ENCODE results near the gene FAM222B.
"Not testable (repeated sequence)": the region's sequence is repeated elsewhere in the genome, so short reads cannot be mapped to it uniquely, and the experiment has no call there.

Gene FAM222B

DNA sequence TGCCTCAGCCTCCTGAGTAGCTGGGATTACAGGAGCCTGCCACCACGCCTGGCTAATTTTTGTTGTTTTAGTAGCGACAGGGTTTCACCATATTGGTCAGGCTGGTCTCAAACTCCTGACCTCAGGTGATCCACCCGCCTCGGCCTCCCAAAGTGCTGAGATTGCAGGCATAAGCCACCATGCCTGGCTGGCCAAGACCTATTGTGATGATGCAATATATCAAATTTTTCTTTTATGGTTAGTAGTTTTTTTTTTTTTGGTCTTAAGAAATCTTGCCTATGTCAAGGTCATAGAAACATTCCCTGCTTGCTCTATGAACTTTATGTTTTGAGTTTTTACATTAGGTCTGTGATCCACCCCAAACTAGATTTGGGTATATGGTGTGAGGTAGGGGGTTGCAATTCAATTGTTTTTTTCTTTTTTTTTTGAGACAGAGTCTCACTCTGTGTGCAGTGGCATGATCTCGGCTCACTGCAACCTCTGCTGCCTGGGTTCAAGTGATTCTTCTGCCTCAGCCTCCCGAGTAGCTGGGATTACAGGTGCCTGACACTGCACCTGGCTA lies 34.6 kb upstream of the FAM222B start:
- not testable (repeated sequence) for H3K4me2 ChIP-seq; H3K9ac ChIP-seq; H3K27me3 ChIP-seq; H3K4me3 ChIP-seq; H3K9me3 ChIP-seq (replicated peaks in 1 of 11); H3K4me1 ChIP-seq; H3K27ac ChIP-seq
- Histone ChIP-seq H4K20me1 (peaks cover 0 to 26% (median 0%) of the 10 kb centered on the region in 11 experiments; a peak in 2 of 22 replicates), H3K36me3 (peaks cover 38 to 50% (median 42%) of the 10 kb centered on the region in 11 experiments)
- TF ChIP-seq Cebpa-rat (IDR thresholded peaks at IDR 0.05), result peak in 4 of 11 experiments; percentile 13 to 72 (median 31); a peak in 3 of 22 replicates

DNA sequence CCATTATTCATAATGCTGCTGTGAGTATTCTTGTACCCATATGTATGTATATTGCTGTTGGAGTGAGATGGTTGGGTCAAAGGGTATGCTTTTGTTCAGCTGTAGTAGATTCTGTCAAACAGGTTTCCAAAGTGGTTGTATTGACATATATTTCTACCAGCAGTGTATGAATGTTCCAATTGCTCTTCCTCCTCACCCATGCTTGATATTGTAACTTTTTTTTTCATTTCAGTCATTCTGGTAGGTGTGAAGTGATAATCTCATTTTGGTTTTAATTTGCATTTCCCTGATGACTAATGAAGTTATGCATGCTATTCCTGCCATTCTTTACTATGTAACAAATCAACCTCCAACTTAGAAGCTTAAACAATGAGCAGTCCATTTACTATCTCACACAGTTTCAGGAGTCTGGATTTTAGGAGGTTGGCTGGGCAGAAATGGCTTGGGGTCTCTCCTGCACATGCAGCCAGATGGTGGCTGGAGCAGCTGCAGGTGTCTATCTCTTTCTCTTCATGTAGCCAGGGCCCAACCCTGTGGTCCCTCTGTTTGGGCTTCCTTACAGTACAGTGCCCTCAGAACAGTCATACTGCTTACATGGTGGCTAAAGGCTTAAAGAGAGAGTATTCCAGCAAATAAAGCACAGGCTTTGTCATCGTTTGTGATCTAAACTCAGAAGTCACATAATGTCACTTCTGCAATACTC lies 33.4 kb upstream of the FAM222B start:
- Histone ChIP-seq H3K4me2 (no peak overlapping the region), H3K9ac (no peak overlapping the region), H3K27ac (no peak overlapping the region)

DNA sequence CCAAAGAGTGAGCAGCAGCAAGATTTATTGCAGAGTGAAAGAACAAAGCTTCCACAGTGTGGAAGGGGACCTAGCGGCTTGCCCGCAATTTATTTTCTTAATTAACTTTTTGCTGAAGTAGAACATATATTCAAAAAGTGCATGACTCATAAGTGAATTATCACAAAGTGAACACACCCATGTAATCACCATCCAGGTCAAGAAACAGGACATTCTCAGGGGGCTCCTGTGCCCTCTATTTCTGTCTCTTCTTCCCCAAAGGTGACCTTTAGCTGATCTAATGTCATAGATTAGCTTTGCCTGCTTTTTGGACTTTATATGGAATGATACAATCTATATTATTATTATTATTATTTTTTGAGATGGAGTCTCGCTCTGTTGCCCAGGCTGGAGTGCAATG lies 32.2 kb upstream of the FAM222B start:
- Histone ChIP-seq H3K4me1 (peaks cover 6 to 18% (median 16%) of the 10 kb centered on the region in 10 experiments; a peak in 18 of 20 replicates), H3K9me3 (replicated peaks in 1 of 11) (no peaks in the 10 kb centered on the region), H3K4me3 (no peak overlapping the region), H3K4me2 (no peak overlapping the region), H3K27me3 (no peaks in the 10 kb centered on the region), H3K9ac (no peak overlapping the region), H4K20me1 (peaks cover 0 to 8% (median 0%) of the 10 kb centered on the region in 11 experiments; a peak in 2 of 22 replicates), H3K27ac (no peak overlapping the region), H3K36me3 (peaks cover 13 to 25% (median 18%) of the 10 kb centered on the region in 11 experiments)
- no peak for TF ChIP-seq Cebpa-rat (IDR thresholded peaks at IDR 0.05)

More for the DNA sequence above, 33.4 kb upstream of the FAM222B start:
- Histone ChIP-seq H3K4me1 (peaks cover 3 to 12% (median 12%) of the 10 kb centered on the region in 10 experiments; a peak in 18 of 20 replicates), H3K4me3 (no peak overlapping the region), H4K20me1 (peaks cover 0 to 21% (median 0%) of the 10 kb centered on the region in 11 experiments; a peak in 2 of 22 replicates), H3K27me3 (no peaks in the 10 kb centered on the region), H3K9me3 (replicated peaks in 1 of 11) (no peaks in the 10 kb centered on the region), H3K36me3 (peaks cover 25 to 37% (median 30%) of the 10 kb centered on the region in 11 experiments)
- no peak for TF ChIP-seq Cebpa-rat (IDR thresholded peaks at IDR 0.05)

DNA sequence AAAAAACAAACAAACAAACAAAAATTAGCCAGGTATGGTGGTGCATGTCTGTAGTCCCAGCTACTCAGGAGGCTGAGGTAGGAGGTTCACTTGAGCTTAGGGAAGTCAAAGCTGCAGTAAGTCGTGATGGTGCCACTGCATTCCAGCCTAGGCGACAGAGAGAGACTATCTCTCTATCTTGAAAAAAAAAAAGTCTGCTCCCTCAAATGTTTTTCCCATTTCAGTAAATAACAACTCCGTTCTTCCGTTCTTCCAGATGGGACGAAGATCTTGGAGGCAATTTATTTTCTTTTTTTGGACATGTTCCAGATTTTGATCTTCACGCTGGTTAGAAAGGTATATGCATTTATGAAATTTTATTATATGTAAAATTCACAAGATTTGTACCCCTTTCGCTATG lies 31.2 kb upstream of the FAM222B start:
- Histone ChIP-seq H3K4me1 (peaks cover 6 to 18% (median 16%) of the 10 kb centered on the region in 10 experiments; a peak in 18 of 20 replicates), H4K20me1 (no peaks in the 10 kb centered on the region), H3K4me3 (no peak overlapping the region), H3K4me2 (no peak overlapping the region), H3K27me3 (no peaks in the 10 kb centered on the region), H3K27ac (no peak overlapping the region), H3K9me3 (replicated peaks in 1 of 11) (no peaks in the 10 kb centered on the region), H3K9ac (no peak overlapping the region), H3K36me3 (peaks cover 4 to 16% (median 9%) of the 10 kb centered on the region in 11 experiments; a peak in 21 of 22 replicates)
- no peak for TF ChIP-seq Cebpa-rat (IDR thresholded peaks at IDR 0.05)

DNA sequence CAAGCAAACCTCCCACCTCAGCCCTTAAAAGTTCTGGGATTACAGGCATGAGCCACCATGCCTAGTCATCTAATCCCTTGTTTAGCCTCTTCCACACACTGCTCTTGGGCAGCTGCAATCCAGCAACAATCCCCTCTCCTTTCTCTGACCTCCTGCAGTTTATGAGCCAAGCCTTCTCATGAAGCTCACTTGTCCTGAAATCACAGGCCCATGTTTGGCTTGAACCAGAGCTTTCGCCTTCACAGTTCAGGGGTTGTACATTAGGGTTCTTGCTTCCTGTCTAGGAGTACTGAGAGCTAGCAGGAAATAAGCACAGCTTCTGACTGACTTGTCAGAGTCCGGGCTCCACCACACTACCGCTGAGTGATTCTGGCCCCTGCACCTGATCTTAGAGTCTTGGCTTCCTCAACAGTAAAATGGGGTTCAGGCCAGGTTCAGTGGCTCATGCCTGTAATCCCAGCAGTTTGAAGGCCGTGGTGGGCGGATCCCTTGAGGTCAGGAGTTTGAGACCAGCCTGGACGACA lies 28.5 kb upstream of the FAM222B start:
- no peaks in the 10 kb centered on the region for H3K36me3 ChIP-seq
- peak overlapping the region in 10 of 11 experiments; percentile 21 to 69 (median 54); a peak in 17 of 22 replicates for H3K27ac ChIP-seq
- H3K4me1 ChIP-seq, result peaks cover 8 to 20% (median 17%) of the 10 kb centered on the region in 10 experiments
- no peaks in the 10 kb centered on the region for H3K27me3 ChIP-seq
- H3K4me2 ChIP-seq, result peak overlapping the region; percentile 25 to 67 (median 39); a peak in 21 of 22 replicates
- peak overlapping the region; percentile 5 to 62 (median 27); a peak in 16 of 22 replicates for H3K9ac ChIP-seq
- no peak for TF ChIP-seq Cebpa-rat (IDR thresholded peaks at IDR 0.05)
- no peaks in the 10 kb centered on the region for H3K9me3 ChIP-seq (replicated peaks in 1 of 11)
- H3K4me3 ChIP-seq, result no peak overlapping the region
- no peaks in the 10 kb centered on the region for H4K20me1 ChIP-seq

DNA sequence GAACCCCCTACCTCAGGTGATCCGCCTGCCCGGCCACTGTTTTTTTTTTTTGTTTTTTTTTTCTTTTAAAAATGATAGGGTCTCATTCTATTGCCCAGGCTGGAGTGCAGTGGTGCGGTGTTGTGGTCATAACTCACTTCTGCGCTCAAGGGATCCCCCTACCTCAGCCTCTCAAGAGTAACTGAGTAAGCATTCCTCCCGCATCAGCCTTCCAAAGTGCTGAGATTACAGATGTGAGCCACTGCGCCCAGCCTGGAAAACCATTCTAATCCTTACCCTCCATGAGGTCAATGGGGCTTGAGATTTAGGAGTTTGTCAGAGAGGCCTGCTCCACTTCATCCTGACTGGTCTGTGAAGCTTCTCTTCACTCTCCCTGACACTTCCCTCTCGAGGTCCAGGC lies 24.7 kb upstream of the FAM222B start:
- H3K36me3 ChIP-seq, result peaks cover 0 to 12% (median 0%) of the 10 kb centered on the region in 11 experiments; a peak in 3 of 22 replicates
- no peak for TF ChIP-seq Cebpa-rat (IDR thresholded peaks at IDR 0.05)
- no peak overlapping the region for H3K27ac ChIP-seq
- no peak overlapping the region for H3K4me3 ChIP-seq
- no peaks in the 10 kb centered on the region for H4K20me1 ChIP-seq
- no peaks in the 10 kb centered on the region for H3K9me3 ChIP-seq (replicated peaks in 1 of 11)
- no peak overlapping the region for H3K9ac ChIP-seq
- H3K4me2 ChIP-seq, result no peak overlapping the region
- H3K4me1 ChIP-seq, result peaks cover 16 to 30% (median 26%) of the 10 kb centered on the region in 10 experiments
- H3K27me3 ChIP-seq, result no peaks in the 10 kb centered on the region

DNA sequence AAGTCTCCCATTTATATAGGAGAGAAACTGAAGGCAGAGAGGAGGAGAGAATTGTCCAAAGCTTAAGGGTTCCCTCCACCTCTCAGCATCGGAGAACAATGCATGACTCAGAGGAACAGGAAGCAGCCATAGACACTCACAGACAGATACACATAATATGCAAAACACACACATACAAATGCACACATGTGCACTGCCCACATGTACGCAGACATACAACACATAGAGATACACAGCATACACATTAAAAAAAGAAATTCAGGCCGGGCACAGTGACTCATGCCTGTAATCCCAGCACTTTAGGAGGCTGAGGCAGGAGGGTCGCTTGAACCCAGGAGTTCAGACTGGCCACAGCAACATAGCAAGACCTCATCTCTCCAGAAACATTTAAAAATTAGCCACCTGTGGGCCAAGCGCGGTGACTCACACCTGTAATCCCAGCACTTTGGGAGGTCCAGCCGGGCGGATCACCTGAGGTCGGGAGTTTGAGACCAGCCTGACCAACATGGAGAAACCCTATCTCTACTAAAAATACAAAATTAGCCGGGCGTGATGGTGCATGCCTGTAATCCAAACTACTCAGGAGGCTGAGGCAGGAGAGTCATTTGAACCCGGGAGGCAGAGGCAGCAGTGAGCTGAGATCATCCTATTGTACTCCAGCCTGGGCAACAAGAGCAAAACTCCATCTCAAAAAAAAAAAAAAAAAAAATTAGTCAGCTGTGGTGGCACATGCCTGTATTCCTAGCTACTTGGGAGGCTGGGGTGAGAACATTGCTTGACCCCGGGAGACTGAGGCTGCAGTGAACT lies 23.6 kb upstream of the FAM222B start:
- Histone ChIP-seq H3K27ac (peak overlapping the region in 7 of 11 experiments; percentile 38 to 61 (median 51); a peak in 12 of 22 replicates), H3K36me3 (peaks cover 0 to 23% (median 8%) of the 10 kb centered on the region in 11 experiments; a peak in 9 of 22 replicates), H3K27me3 (no peaks in the 10 kb centered on the region), H4K20me1 (no peaks in the 10 kb centered on the region), H3K9me3 (replicated peaks in 1 of 11) (no peaks in the 10 kb centered on the region), H3K9ac (peak overlapping the region in 4 of 11 experiments; percentile 9 to 38 (median 26); a peak in 3 of 22 replicates), H3K4me2 (peak overlapping the region in 6 of 11 experiments; percentile 26 to 61 (median 42); a peak in 11 of 22 replicates), H3K4me3 (no peak overlapping the region), H3K4me1 (peaks cover 6 to 31% (median 17%) of the 10 kb centered on the region in 10 experiments)
- TF ChIP-seq Cebpa-rat (IDR thresholded peaks at IDR 0.05), result no peak

DNA sequence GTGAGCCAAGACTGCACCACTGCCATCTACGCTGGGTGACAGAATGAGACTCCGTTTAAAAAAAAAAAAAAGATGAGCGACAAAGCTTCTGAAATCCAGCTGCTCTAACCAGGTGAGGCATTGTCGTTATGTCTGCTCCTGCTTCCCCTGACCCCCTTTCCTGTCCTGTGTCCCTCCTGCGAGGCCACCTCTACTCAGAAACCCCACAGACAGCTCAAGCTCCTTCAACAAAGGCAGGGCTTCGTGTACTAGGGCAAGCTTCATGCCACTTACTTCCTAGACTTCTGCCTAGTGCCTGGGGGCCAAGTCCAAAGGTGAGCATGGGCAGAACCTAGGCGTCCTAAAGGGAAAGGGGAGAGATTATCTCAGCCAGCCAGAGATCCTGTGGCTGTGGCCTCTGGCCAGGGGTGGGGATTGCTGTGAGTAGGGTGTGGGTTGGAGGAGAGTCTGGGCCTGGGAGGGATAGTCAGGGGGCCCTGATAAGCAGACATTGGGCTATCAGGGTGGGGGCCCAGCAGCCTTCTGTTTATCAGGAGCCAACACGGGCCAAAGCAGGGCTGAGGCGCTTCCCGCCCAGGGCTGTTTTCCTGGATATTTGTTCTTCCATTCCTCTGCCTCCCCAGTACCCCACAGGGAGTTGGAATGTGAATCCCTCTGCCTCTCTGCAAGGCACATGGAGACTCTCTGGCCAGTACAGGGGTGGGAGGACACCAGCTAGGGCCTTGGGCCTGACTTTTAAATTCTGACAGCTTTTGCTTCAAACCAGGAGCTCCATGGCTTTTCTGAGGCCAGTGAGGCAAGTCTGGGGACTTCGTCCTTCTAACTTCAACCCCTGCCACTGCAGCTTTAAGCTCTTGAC lies 22.6 kb upstream of the FAM222B start:
- Histone ChIP-seq H3K9me3 (replicated peaks in 1 of 11) (no peaks in the 10 kb centered on the region), H3K4me1 (peaks cover 0 to 25% (median 11%) of the 10 kb centered on the region in 10 experiments; a peak in 13 of 20 replicates), H3K4me3 (no peak overlapping the region), H3K4me2 (peak overlapping the region in 6 of 11 experiments; percentile 26 to 61 (median 42); a peak in 11 of 22 replicates), H3K27me3 (no peaks in the 10 kb centered on the region), H4K20me1 (no peaks in the 10 kb centered on the region), H3K9ac (peak overlapping the region in 3 of 11 experiments; percentile 23 to 38 (median 29); a peak in 3 of 22 replicates), H3K36me3 (peaks cover 8 to 31% (median 15%) of the 10 kb centered on the region in 11 experiments), H3K27ac (peak overlapping the region in 7 of 11 experiments; percentile 38 to 61 (median 51); a peak in 13 of 22 replicates)
- TF ChIP-seq Cebpa-rat (IDR thresholded peaks at IDR 0.05), result no peak

Data from BLaER1 treated with 17β-estradiol and CSF1 and Interleukin-3, amounts not matched to agents 10 nM and 100 nM (cell line).